SK-N-SH (cell line): Measurements from ENCODE around the gene ZBTB47. TPM values are rescaled to one million over a fixed set of nuclear protein-coding genes. Genes with fewer than 3 reads are reported as not detected.

Experiments
- CTCF ChIA-PET: fragments of 300-600, 350-600 bp; formaldehyde crosslinking; extraction: SDS; loops from one replicate; lab custom pipeline; 2021; lab: Yijun Ruan, JAX
- POLR2A ChIA-PET: fragments of 350-600 bp; sonication (Branson Sonifier 250); formaldehyde crosslinking; extraction: SDS; loops from one replicate; lab custom pipeline; 2020; ENCODE audit warnings: antibody characterized with exemption, inconsistent platforms; lab: Yijun Ruan, JAX
- DNase-seq: peaks from one replicate; pipeline ENCODE4 v3.0.0; 2012
- H2AFZ ChIP-seq: fragments of 200-600 bp; sonication (generic); 2 replicates; pipeline ENCODE4 v1.8.1; 2016; ENCODE audit warnings: antibody characterized with exemption, mild to moderate bottlenecking, low read depth
- H3F3A ChIP-seq: fragments of 200-600 bp; sonication (generic); replicated peaks from 2 replicates; pipeline ENCODE3; 2016; ENCODE audit warnings: antibody characterized with exemption, mild to moderate bottlenecking; ENCODE audit not compliant: insufficient read depth
- H3K27ac ChIP-seq, 2 experiments: fragments of 200-500 bp in 1 of 2; fragments of 200-600 bp in 1 of 2; sonication (Bioruptor generic) in 1 of 2; sonication (generic), shearing (Covaris generic) in 1 of 2; 2 replicates each; pipeline versions ENCODE4 v1.5.1 to v1.6.1; 2014 to 2016; ENCODE audit warnings: low read depth in 2 of 2, inconsistent platforms in 1 of 2, low read length in 1 of 2, mild to moderate bottlenecking in 1 of 2, mixed read lengths in 1 of 2
- H3K27me3 ChIP-seq: fragments of 200-600 bp; sonication (generic), shearing (Covaris generic); 2 replicates; pipeline ENCODE4 v1.6.1; 2016; ENCODE audit warnings: mixed run types; ENCODE audit not compliant: insufficient read depth
- H3K36me3 ChIP-seq, 2 experiments: fragments of 200-500 bp in 1 of 2; fragments of 200-600 bp in 1 of 2; sonication (Bioruptor generic) in 1 of 2; sonication (generic) in 1 of 2; replicated peaks in 1 of 2; 2 replicates each; pipeline versions ENCODE3 to v1.5.1; 2014 to 2016; ENCODE audit warnings: low read length in 1 of 2, mild to moderate bottlenecking in 1 of 2; ENCODE audit not compliant: insufficient read depth in 2 of 2, control insufficient read depth in 1 of 2
- H3K4me1 ChIP-seq, 2 experiments: fragments of 200-500 bp in 1 of 2; fragments of 200-600 bp in 1 of 2; sonication (Bioruptor generic) in 1 of 2; sonication (generic), shearing (Covaris generic) in 1 of 2; 2 replicates each; pipeline versions ENCODE4 v1.5.1 to v1.6.1; 2014 to 2016; ENCODE audit warnings: low read depth in 1 of 2, low read length in 1 of 2, mixed run types in 1 of 2; ENCODE audit not compliant: insufficient read depth in 2 of 2, control insufficient read depth in 1 of 2
- H3K4me2 ChIP-seq: fragments of 200-600 bp; sonication (generic), shearing (Covaris generic); 2 replicates; pipeline ENCODE4 v1.6.1; 2017; ENCODE audit warnings: mixed run types
- H3K4me3 ChIP-seq, 2 experiments: fragments of 200-500 bp in 1 of 2; fragments of 200-600 bp in 1 of 2; sonication (Bioruptor generic) in 1 of 2; sonication (generic), shearing (Covaris generic) in 1 of 2; 2 replicates each; pipeline versions ENCODE4 v1.5.1 to v1.8.1; 2014 to 2016; ENCODE audit warnings: low read depth in 2 of 2, inconsistent platforms in 1 of 2, low read length in 1 of 2, mild to moderate bottlenecking in 1 of 2, mixed read lengths in 1 of 2, moderate library complexity in 1 of 2
- H3K79me2 ChIP-seq: fragments of 200-600 bp; sonication (generic); 2 replicates; pipeline ENCODE4 v1.8.1; 2017; ENCODE audit warnings: mild to moderate bottlenecking; ENCODE audit not compliant: insufficient read depth
- H3K9ac ChIP-seq: fragments of 200-600 bp; sonication (generic); 2 replicates; pipeline ENCODE4 v1.6.1; 2017; ENCODE audit warnings: mixed run types
- H3K9me2 ChIP-seq: fragments of 200-600 bp; sonication (generic); 2 replicates; pipeline ENCODE4 v1.6.1; 2017; ENCODE audit warnings: mixed run types
- H3K9me3 ChIP-seq: fragments of 200-600 bp; sonication (generic); 2 replicates; pipeline ENCODE4 v1.6.1; 2017; ENCODE audit warnings: mixed run types, mild to moderate bottlenecking, moderate library complexity
- H4K20me1 ChIP-seq: fragments of 200-600 bp; sonication (generic); 2 replicates; pipeline ENCODE4 v1.6.1; 2017; ENCODE audit warnings: mild to moderate bottlenecking, mixed run types; ENCODE audit not compliant: insufficient read depth
- ELF1 ChIP-seq: IDR thresholded peaks from 2 replicates; pipeline ENCODE4 v1.4.0; 2012
- EP300 ChIP-seq, 2 experiments: IDR thresholded peaks; 2 replicates each; pipeline versions ENCODE4 v1.4.0 to v1.6.1; 2012; ENCODE audit warnings: borderline replicate concordance in 1 of 2, low read depth in 1 of 2, low read length in 1 of 2
- FOSL2 ChIP-seq: IDR thresholded peaks from 2 replicates; pipeline ENCODE4 v1.4.0; 2012; ENCODE audit warnings: low read depth, mild to moderate bottlenecking, moderate library complexity, borderline replicate concordance
- JUND ChIP-seq: IDR thresholded peaks from 2 replicates; pipeline ENCODE4 v1.4.0; 2012
- MXI1 ChIP-seq: IDR thresholded peaks from 2 replicates; pipeline ENCODE4 v1.6.1; 2012; ENCODE audit warnings: mild to moderate bottlenecking, low read depth, low read length, improper control_type of control experiment
- NRF1 ChIP-seq: IDR thresholded peaks from 2 replicates; pipeline ENCODE4 v1.6.1; 2012; ENCODE audit warnings: low read depth, mild to moderate bottlenecking, low read length
- POLR2AphosphoS5 ChIP-seq: IDR thresholded peaks from 2 replicates; pipeline ENCODE4 v1.6.1; 2012; ENCODE audit warnings: low read depth, low read length
- RAD21 ChIP-seq: IDR thresholded peaks from 2 replicates; pipeline ENCODE4 v1.6.1; 2012; ENCODE audit warnings: mild to moderate bottlenecking, low read length
- RCOR1 ChIP-seq: fragments of 150-350 bp; IDR thresholded peaks from 2 replicates; pipeline ENCODE4 v1.6.1; 2017; ENCODE audit warnings: antibody characterized with exemption, low read length
- RXRA ChIP-seq: IDR thresholded peaks from 2 replicates; pipeline ENCODE4 v1.4.0; 2012; ENCODE audit warnings: low read depth, mild to moderate bottlenecking, borderline replicate concordance
- SIN3A ChIP-seq: IDR thresholded peaks from 2 replicates; pipeline ENCODE4 v1.6.1; 2012; ENCODE audit warnings: low read depth, mild to moderate bottlenecking, low read length, moderate library complexity, borderline replicate concordance
- SMC3 ChIP-seq: IDR thresholded peaks from 2 replicates; pipeline ENCODE4 v1.6.1; 2012; ENCODE audit warnings: low read depth, low read length, improper control_type of control experiment
- TAF1 ChIP-seq: IDR thresholded peaks from 2 replicates; pipeline ENCODE4 v1.6.1; 2012; ENCODE audit warnings: low read depth, mild to moderate bottlenecking, low read length, moderate library complexity, borderline replicate concordance
- TCF12 ChIP-seq: IDR thresholded peaks from 2 replicates; pipeline ENCODE4 v1.4.0; 2012
- ZBTB33 ChIP-seq: IDR thresholded peaks from 2 replicates; pipeline ENCODE4 v1.4.0; 2012; ENCODE audit warnings: low read depth, borderline replicate concordance
- WGBS: methylation state at CpG from one replicate; pipeline ENCODE4 v1.1.6; 2017; ENCODE audit warnings: low lambda C conversion rate; 5-methylcytosine and 5-hydroxymethylcytosine counted together
- polyA plus RNA-seq, 3 experiments: library from polyadenylated mRNA; depleted of rRNA; stranded (reverse); fragments of >200 nt; gene quantifications; 2 replicates each; pipeline ENCODE4 v1.2.3, GENCODE V29; 2012
- TF ChIP-seq, protein P1 (sequence below): fragments of 150-350 bp; IDR thresholded peaks from 2 replicates; pipeline ENCODE4 v1.6.1; 2016; ENCODE audit warnings: mild to moderate bottlenecking, low read depth, low read length
- TF ChIP-seq, protein P2 (sequence below): IDR thresholded peaks from 2 replicates; pipeline ENCODE4 v1.4.0; 2012; ENCODE audit warnings: low read depth

ZBTB47 gene
- polyA plus RNA-seq, 1 of the 3 experiments (the other 2 are of a cell fraction) = 9.9 TPM

DNA sequence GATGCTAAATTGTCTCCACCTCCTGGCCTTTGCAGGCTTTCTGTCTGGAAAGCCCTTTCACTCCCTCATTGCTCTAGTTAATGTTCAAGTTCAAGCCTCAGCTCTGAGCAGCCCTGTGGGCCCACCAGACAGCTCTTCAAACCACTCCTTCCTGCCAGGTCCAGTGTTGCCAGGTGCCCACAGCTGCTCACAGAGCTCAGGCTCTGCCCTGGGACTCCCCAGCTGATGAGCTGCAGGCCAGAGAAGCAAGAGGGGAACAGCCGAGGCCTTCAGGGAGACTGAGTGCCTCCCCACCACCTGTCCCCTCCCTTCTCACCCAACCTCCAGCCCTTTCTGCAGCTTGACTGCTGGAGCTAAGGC, 1.3 kb upstream of the ZBTB47 start (continued):
- TF ChIP-seq RCOR1 (no peak), SIN3A (no peak), POLR2AphosphoS5 (no peak)

DNA sequence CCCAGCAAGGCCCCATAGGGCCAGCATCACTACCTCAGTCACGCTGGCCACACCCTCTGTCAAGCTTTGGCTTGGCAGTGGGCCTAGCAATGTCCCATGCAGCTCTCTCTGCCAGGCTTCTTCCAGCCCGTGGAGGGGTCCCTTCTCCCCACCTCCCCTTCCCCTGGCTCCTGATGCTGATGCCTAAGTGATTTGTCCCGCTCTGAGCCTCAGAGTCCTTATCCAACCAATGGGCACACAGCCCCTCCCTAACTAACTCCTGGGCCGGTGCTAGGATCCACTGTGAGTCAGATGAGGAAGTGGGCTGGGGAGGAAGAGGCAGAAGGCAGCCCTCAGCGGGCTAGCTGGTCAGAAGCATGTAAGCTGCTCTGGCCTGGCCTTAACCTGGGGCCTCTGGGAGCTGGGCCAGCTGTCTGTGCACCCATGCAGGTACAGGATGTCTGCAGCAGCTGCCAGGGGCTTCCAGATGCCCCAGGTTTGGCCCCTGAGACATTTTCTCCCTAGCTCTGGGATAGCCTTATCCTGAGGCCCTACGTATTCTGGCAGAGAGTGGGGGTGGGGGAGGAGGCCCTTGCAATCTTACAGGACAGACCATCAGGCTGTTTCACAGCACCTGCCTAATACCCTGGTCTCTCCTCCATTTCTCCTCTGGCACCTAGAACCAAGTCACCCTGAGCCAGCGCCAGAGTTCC, 740 bp upstream of the ZBTB47 start:
- peak overlapping the region; percentile 56; the same call in 1 of the 2 replicates for H2AFZ ChIP-seq
- POLR2A ChIA-PET = interaction anchor here (1.5 kb wide), 1 partner anchor 52 kb away, joined by 3 read pairs; the partner anchor contains the start of gene NKTR
- H3K4me3 ChIP-seq = peak overlapping the region; percentile 79 to 91
- WGBS = 22% methylated on average over 4 of the region's 7 CpGs
- peaks cover 31% of the 10 kb centered on the region for H3F3A ChIP-seq
- CTCF ChIA-PET = interaction anchor here (0.7 to 2.7 kb wide), 7 partner anchors 16 to 179 kb away, joined by 3 to 12 read pairs (median 4); partner anchors contain the start of gene SEC22C
- no peaks in the 10 kb centered on the region for H3K9me2 ChIP-seq
- peak overlapping the region; percentile 79 for H3K4me2 ChIP-seq
- H3K9ac ChIP-seq = peak overlapping the region; percentile 85; the same call in 1 of the 2 replicates
- peaks cover 24 to 42% of the 10 kb centered on the region in 2 experiments for H3K4me1 ChIP-seq
- H3K27ac ChIP-seq = peak overlapping the region; percentile 83 to 84
- TF ChIP-seq EP300 (IDR thresholded peaks at IDR 0.05; ENCODE audit: borderline replicate concordance in 1 of 2, low read depth in 1 of 2, low read length in 1 of 2) = no peak
- peak; percentile 51 for TF ChIP-seq JUND
- TF ChIP-seq TAF1 = peak; percentile 67; the same call in 1 of the 2 replicates
- TF ChIP-seq, protein P1, sequence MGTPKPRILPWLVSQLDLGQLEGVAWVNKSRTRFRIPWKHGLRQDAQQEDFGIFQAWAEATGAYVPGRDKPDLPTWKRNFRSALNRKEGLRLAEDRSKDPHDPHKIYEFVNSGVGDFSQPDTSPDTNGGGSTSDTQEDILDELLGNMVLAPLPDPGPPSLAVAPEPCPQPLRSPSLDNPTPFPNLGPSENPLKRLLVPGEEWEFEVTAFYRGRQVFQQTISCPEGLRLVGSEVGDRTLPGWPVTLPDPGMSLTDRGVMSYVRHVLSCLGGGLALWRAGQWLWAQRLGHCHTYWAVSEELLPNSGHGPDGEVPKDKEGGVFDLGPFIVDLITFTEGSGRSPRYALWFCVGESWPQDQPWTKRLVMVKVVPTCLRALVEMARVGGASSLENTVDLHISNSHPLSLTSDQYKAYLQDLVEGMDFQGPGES = no peak
- TF ChIP-seq NRF1 = no peak
- TF ChIP-seq ZBTB33 = no peak
- TF ChIP-seq SMC3 = no peak
- TF ChIP-seq FOSL2 = peak; percentile 77; the same call in 1 of the 2 replicates
- no peak for TF ChIP-seq RAD21
- no peak for TF ChIP-seq RXRA
- peak; percentile 42; the same call in 1 of the 2 replicates for TF ChIP-seq TCF12
- TF ChIP-seq, protein P2, sequence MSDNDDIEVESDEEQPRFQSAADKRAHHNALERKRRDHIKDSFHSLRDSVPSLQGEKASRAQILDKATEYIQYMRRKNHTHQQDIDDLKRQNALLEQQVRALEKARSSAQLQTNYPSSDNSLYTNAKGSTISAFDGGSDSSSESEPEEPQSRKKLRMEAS = peak; percentile 54
- TF ChIP-seq SIN3A = peak; percentile 23; the same call in 1 of the 2 replicates
- TF ChIP-seq MXI1 = no peak
- peak; percentile 87 for TF ChIP-seq ELF1
- peak; percentile 92 for TF ChIP-seq POLR2AphosphoS5
- H3K27me3 ChIP-seq = no peaks in the 10 kb centered on the region
- no peaks in the 10 kb centered on the region for H3K9me3 ChIP-seq
- peaks cover 8% of the 10 kb centered on the region; the same call in 1 of the 2 replicates for H4K20me1 ChIP-seq
- peaks cover 9 to 18% of the 10 kb centered on the region in 2 experiments for H3K36me3 ChIP-seq
- DNase-seq = peak; percentile 27
- H3K79me2 ChIP-seq = peaks cover 60% of the 10 kb centered on the region
